HK-2 (cell line): ENCODE measurements around the gene TCF25.
"Not testable (repeated sequence)": the region's sequence is repeated elsewhere in the genome, so short reads cannot be mapped to it uniquely, and the experiment has no call there.

Source experiments
- DNase-seq: peaks from one replicate; pipeline ENCODE4 v3.0.0-alpha.2; 2018; ENCODE audit not compliant: unreplicated experiment

TCF25 gene

GRCh38 chr16:89903908-89904515 is 30.6 kb downstream of the TCF25 start:
- no peak for DNase-seq

DNA sequence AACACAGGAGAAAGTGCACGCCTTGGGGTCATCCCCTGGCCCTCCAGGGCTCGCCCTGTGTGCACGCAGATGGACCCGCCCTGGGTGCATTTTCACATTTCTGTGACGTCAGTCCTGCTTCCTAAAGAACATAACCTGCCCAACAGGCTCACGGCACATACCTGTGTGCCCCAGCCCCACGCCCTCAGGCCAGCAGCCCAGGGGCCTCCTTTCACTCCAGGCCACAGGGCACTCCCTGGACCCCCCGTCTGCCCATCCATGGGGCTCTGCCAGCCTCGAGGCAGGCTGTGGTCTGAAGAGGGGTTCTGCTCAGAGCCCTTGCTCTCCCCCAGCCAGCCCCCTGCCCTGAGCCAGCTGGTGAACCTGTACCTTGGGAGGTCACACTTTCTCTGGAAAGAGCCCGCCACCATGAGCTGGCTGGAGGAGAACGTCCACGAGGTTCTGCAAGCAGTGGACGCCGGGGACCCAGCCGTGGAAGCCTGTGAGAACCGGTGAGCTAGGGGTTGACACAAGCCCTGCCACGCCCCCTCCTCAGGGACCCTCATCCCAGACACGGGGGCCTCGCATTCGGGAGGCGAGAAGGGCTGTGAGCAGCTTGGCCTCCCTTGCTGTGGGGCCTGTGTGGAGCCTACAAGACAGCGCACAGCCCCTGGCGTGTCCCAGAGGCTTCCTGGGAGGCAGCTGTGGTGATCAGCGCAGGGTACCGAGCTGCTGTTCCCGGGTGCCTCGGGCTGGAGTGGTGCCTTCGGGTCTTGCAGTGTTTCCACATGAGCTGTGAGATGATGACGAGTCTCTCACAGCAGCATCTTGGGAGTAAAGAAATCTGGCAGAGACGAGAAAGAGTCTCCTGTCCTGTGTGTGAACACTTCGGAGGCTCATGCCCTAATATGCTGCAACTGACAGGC is 31.5 kb downstream of the TCF25 start:
- no peak for DNase-seq

DNA sequence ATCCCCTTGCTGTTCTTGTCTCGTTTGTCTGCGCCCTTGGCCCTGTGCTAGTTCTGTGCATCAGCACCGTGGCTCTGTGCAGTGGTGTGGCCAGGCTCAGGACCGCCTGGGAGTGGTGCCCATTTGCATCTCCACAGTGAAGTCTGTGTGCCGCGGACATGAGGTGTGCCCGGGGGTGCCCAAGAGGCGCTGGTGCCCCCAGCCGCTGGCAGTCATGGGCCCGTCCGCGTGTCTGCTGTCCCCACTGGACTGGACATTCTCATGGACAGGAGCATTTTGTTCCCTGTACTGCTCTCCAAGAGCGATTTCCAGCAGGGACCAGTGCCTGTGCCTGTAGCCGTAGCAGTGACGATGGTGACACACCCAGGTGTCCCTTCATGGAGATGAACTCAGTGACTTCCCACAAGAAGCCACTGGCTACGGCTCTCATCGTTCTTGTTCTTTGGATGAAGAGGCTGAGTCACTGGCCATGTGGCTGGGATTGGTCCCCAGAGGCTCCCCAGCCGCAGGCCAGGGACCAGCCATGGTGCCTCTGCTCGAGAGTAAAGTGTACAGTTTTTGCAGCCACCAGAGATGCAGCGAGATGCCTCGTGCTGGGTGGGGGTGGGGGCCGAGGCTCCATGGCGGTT is 32.2 kb downstream of the TCF25 start:
- no peak for DNase-seq

GRCh38 chr16:89906140-89907025 is 33.0 kb downstream of the TCF25 start:
- DNase-seq: no peak

DNA sequence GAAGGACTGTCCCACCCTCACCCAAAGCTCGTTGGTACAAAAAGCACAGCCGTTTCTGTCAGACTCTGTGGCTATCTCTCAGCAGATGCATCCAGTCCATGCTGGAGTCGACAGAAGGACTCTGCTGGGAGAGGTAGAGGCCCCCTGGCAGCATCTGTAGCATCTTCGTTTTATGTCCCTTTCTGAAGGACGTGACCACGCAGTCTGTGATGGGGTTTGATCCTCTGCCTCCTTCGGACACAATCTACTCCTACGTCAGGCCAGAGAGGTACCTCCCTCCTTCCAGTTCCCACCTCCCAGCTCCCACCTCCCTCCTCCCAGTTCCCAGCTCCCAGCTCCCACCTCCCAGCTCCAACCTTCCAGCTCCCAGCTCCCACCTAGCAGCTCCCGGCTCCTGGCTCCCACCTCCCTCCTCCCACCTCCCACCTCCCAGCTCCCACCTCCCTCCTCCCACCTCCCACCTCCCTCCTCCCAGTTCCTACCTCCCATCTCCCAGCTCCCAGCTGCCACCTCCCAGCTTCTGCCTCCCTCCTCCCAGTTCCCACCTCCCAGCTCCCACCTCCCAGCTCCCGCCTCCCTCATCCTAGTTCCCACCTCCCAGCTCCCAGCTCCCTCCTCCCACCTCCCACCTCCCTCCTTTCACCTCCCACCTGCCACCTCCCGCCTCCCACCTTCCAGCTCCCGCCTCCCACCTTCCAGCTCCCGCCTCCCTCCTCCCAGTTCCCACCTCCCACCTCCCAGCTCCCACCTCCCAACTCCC is 33.8 kb downstream of the TCF25 start:
- no peak for DNase-seq

DNA sequence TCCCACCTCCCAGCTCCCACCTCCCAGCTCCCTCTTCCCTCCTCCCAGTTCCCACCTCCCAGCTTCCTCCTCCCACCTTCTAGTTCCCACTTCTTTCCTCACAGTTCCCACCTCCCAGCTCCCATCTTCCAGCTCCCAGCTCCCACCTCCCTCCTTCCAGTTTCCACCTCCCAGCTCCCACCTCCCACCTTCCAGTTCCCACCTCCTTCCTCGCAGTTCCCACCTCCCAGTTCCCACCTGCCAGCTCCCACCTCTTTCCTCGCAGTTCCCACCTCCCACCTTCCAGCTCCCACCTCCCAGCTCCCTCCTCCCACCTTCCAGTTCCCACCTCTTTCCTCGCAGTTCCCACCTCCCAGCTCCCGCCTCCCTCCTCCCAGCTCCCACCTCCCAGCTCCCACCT is 34.8 kb downstream of the TCF25 start:
- no peak for DNase-seq

GRCh38 chr16:89909777-89910716 is 36.7 kb downstream of the TCF25 start:
- peak; percentile 55 for DNase-seq

DNA sequence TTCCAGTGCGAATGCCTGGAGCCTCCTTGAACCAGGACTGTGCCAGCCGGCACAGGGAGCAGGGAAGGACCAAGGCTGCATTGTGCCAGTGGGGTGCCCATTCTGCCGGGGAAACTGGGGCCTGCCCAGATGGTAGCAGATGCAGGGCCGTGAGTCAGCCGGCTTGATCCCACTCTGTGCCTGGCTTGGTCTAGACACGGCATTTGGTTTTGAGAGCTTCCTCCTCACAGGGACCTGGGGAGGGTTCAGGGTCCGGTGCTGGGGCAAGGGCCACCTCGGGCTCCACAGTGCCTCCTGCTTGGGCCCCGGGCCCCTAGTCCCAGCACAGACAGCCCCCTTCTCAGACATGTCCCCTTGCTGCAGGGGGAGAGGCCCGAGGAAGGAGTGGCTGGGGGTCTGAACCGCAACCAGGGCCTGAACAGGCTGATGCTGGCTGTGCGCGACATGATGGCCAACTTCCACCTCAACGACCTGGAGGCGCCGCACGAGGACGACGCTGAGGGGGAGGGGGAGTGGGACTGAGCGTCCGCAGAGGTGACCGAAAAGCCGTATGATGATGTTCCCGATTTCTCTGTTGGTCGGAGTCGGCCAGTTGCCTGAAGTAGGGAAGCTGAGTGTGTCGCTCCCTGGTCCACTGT is 37.4 kb downstream of the TCF25 start:
- no peak for DNase-seq

DNA sequence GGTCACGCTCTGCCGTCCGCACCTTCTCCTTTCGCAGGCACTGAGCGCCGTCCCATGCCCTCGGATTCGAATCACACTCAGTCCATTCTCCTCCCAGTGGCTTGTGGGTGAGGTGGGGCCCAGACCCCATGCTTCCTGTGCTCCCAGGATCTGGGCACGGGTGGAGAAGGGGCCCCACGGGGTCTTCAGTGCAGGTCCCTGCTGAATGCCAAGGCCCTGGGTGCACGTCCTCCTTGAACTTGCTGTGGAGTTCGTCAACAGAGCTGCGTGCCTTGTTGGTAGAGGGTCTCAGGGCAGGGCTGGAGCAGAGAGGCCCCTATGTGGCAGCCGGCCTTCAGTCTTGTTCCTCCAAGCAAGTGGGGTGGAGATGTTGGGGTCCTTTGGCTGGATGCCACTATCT is 38.0 kb downstream of the TCF25 start:
- no peak for DNase-seq

- no peak for DNase-seq
Measured at GRCh38 chr16:89912143-89912542, 38.8 kb downstream of the TCF25 start.

DNA sequence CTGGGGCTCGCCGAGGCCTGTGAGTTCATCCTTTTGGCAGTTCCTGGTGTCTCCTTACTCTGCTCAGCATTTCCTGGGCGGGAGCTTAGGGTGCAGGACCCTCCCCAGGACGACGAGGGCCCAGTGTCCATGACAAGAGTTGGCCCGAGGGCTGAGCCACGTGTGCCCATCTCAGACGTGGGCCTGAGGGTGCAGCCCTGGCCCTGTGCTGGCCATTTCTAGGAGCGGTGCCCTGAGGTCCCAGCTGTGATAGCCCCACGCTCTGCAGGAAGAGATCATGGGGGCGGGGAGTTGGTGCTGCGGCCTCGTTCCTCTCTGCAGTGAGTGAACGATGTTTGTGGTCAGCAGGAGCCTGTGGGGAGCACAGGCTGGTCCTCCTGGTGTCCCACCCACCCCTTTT is 39.2 kb downstream of the TCF25 start:
- DNase-seq: no peak

DNA sequence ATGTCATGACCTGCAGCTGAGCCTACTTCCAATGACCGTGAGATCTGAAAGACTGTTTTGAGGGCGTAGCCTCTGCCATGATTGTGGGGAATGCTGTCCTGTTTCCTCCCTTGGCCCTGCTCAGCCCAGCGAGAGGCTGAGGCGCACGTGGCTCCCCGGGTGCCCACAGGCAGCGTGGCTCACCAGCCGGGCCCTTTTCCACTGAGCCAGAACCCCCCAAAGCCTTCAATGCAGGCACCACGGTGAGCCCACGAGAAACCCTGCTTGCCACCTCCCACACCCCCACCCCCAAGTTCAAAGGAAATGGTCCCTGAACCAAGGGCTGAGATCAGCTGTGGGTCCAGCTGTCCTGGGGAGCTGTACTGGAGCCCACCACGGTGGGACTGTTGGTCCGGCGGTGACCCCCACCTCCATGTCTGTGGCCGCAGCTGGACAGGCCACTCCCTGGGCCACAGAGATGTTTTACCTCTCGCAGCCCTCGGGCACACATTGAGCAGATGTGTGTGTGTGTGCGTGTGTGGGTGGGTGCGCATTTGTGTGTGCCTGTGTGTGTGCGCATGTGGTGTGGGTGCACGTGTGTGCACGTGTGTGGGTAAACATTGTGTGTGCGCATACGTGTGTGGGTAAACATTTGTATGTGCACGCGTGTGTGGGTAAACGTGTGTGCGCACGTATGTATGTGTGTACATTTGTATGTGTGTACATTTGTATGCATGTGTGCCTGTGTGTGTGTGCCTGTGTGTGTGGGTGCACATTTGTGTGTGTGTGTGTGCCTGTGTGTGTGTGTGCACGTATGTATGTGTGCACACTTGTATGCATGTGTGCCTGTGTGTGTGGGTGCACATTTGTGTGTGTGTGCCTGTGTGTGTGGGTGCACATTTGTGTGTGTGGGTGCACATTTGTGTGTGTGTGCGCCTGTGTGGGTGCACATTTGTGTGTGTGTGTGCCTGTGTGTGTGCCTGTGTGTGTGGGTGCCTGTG is 40.3 kb downstream of the TCF25 start:
- DNase-seq: no peak

GRCh38 chr16:89914642-89915285 is 41.4 kb downstream of the TCF25 start:
- DNase-seq: not testable (repeated sequence)

GRCh38 chr16:89915303-89916232 is 42.2 kb downstream of the TCF25 start:
- no peak for DNase-seq

- peak; percentile 96 for DNase-seq
Measured at GRCh38 chr16:89917773-89918452, 44.5 kb downstream of the TCF25 start.
